Measurements from ENCODE around the gene KIF21A.
"Not testable (repeated sequence)": the region's sequence is repeated elsewhere in the genome, so short reads cannot be mapped to it uniquely, and the experiment has no call there.

Gene KIF21A

GRCh38 chr12:39344926-39345325, 98.0 kb downstream of the KIF21A start:
- no peak for DNase-seq (ENCODE audit: low spot score)

- DNase-seq (ENCODE audit: low spot score) = no peak
Observed at GRCh38 chr12:39343665-39344064, 99.3 kb downstream of the KIF21A start.

- DNase-seq (ENCODE audit: low spot score) = no peak
Observed at GRCh38 chr12:39341761-39342160, 101.2 kb downstream of the KIF21A start.

GRCh38 chr12:39341179-39341578, 101.7 kb downstream of the KIF21A start:
- DNase-seq (ENCODE audit: low spot score) = no peak

- DNase-seq (ENCODE audit: low spot score) = no peak
Observed at GRCh38 chr12:39332661-39333175, 110.2 kb downstream of the KIF21A start.

- no peak for DNase-seq (ENCODE audit: low spot score)
Observed at GRCh38 chr12:39331539-39332261, 111.2 kb downstream of the KIF21A start.

- no peak for DNase-seq (ENCODE audit: low spot score)
Observed at GRCh38 chr12:39329876-39330275, 113.0 kb downstream of the KIF21A start.

- DNase-seq (ENCODE audit: low spot score) = no peak
Observed at GRCh38 chr12:39329018-39329417, 113.9 kb downstream of the KIF21A start.

- DNase-seq (ENCODE audit: low spot score) = no peak
Observed at GRCh38 chr12:39327965-39328364, 115.0 kb downstream of the KIF21A start.

- DNase-seq (ENCODE audit: low spot score) = no peak
Observed at GRCh38 chr12:39327510-39327909, 115.4 kb downstream of the KIF21A start.

GRCh38 chr12:39319180-39319579, 123.7 kb downstream of the KIF21A start:
- no peak for DNase-seq (ENCODE audit: low spot score)

GRCh38 chr12:39314547-39314946, 128.4 kb downstream of the KIF21A start:
- no peak for DNase-seq (ENCODE audit: low spot score)

- no peak for DNase-seq (ENCODE audit: low spot score)
Observed at GRCh38 chr12:39309516-39309915, 133.4 kb downstream of the KIF21A start.

- DNase-seq (ENCODE audit: low spot score) = no peak
Observed at GRCh38 chr12:39301422-39301821, 141.5 kb downstream of the KIF21A start.

GRCh38 chr12:39300799-39301198, 142.1 kb downstream of the KIF21A start:
- peak; percentile 4 for DNase-seq (ENCODE audit: low spot score)

GRCh38 chr12:39297891-39298290, 145.0 kb downstream of the KIF21A start:
- DNase-seq (ENCODE audit: low spot score) = no peak

- no peak for DNase-seq (ENCODE audit: low spot score)
Observed at GRCh38 chr12:39296496-39296895, 146.4 kb downstream of the KIF21A start.

GRCh38 chr12:39295593-39295992, 147.3 kb downstream of the KIF21A start:
- DNase-seq (ENCODE audit: low spot score) = not testable (repeated sequence)

- peak; percentile 20 for DNase-seq (ENCODE audit: low spot score)
Observed at GRCh38 chr12:39294715-39295114, 148.2 kb downstream of the KIF21A start.

GRCh38 chr12:39292125-39292630, 150.7 kb downstream of the KIF21A start:
- DNase-seq (ENCODE audit: low spot score) = no peak

- DNase-seq (ENCODE audit: low spot score) = no peak
Observed at GRCh38 chr12:39287817-39288216, 155.1 kb downstream of the KIF21A start.

- no peak for DNase-seq (ENCODE audit: low spot score)
Observed at GRCh38 chr12:39287409-39287808, 155.5 kb downstream of the KIF21A start.

- DNase-seq (ENCODE audit: low spot score) = no peak
Observed at GRCh38 chr12:39278426-39278825, 164.5 kb downstream of the KIF21A start.

- no peak for DNase-seq (ENCODE audit: low spot score)
Observed at GRCh38 chr12:39277416-39277815, 165.5 kb downstream of the KIF21A start.
